HUES48 (cell line): ENCODE results near the gene RRP1B.

Source experiments
- H3K27ac ChIP-seq: one replicate; pipeline ENCODE4 v1.7.0; 2013; ENCODE audit warnings: low read depth, low read length, inconsistent platforms
- H3K27me3 ChIP-seq: 2 replicates; pipeline ENCODE4 v1.6.1; 2013; ENCODE audit warnings: mild to moderate bottlenecking, low read length; ENCODE audit not compliant: control insufficient read depth, insufficient read depth
- H3K36me3 ChIP-seq: 2 replicates; pipeline ENCODE4 v1.6.1; 2013; ENCODE audit warnings: low read length; ENCODE audit not compliant: control insufficient read depth, insufficient read depth
- H3K4me1 ChIP-seq: 2 replicates; pipeline ENCODE4 v1.6.1; 2013; ENCODE audit warnings: mild to moderate bottlenecking, low read length; ENCODE audit not compliant: control insufficient read depth, insufficient read depth
- H3K4me3 ChIP-seq: 2 replicates; pipeline ENCODE4 v1.5.1; 2013; ENCODE audit warnings: mild to moderate bottlenecking, low read depth, low read length
- H3K9ac ChIP-seq: 2 replicates; pipeline ENCODE4 v1.6.1; 2013; ENCODE audit warnings: mild to moderate bottlenecking, low read depth, low read length, moderate library complexity
- H3K9me3 ChIP-seq: 2 replicates; pipeline ENCODE4 v1.6.1; 2013; ENCODE audit warnings: low read length; ENCODE audit not compliant: control insufficient read depth, insufficient read depth

RRP1B gene

GRCh38 chr21:43736224-43736883 is 77.0 kb downstream of the RRP1B start:
- Histone ChIP-seq H3K9ac (no peak overlapping the region), H3K9me3 (no peaks in the 10 kb centered on the region), H3K27me3 (no peaks in the 10 kb centered on the region), H3K36me3 (no peaks in the 10 kb centered on the region), H3K27ac (no peak overlapping the region), H3K4me1 (peaks cover 9% of the 10 kb centered on the region), H3K4me3 (no peak overlapping the region)

GRCh38 chr21:43737158-43737950 is 78.0 kb downstream of the RRP1B start:
- Histone ChIP-seq H3K9ac (no peak overlapping the region), H3K4me1 (peaks cover 9% of the 10 kb centered on the region), H3K4me3 (no peak overlapping the region), H3K36me3 (no peaks in the 10 kb centered on the region), H3K27me3 (no peaks in the 10 kb centered on the region), H3K9me3 (no peaks in the 10 kb centered on the region), H3K27ac (no peak overlapping the region)

- Histone ChIP-seq H3K4me1 (peaks cover 5% of the 10 kb centered on the region), H3K36me3 (peaks cover 13% of the 10 kb centered on the region), H3K27me3 (no peaks in the 10 kb centered on the region), H3K27ac (peak overlapping the region; percentile 81), H3K9ac (no peak overlapping the region), H3K4me3 (no peak overlapping the region), H3K9me3 (no peaks in the 10 kb centered on the region)
Observed at GRCh38 chr21:43739621-43740435, 80.5 kb downstream of the RRP1B start.

- Histone ChIP-seq H3K27me3 (no peaks in the 10 kb centered on the region), H3K4me1 (peaks cover 5% of the 10 kb centered on the region), H3K4me3 (no peak overlapping the region), H3K36me3 (peaks cover 19% of the 10 kb centered on the region), H3K27ac (peak overlapping the region; percentile 81), H3K9me3 (no peaks in the 10 kb centered on the region), H3K9ac (no peak overlapping the region)
Observed at GRCh38 chr21:43740497-43741156, 81.3 kb downstream of the RRP1B start.

- Histone ChIP-seq H3K9me3 (no peaks in the 10 kb centered on the region), H3K4me3 (no peak overlapping the region), H3K9ac (no peak overlapping the region), H3K36me3 (peaks cover 29% of the 10 kb centered on the region), H3K27ac (no peak overlapping the region), H3K27me3 (no peaks in the 10 kb centered on the region), H3K4me1 (peaks cover 5% of the 10 kb centered on the region)
Observed at GRCh38 chr21:43741423-43742096, 82.2 kb downstream of the RRP1B start.

GRCh38 chr21:43743947-43744346 is 84.6 kb downstream of the RRP1B start:
- Histone ChIP-seq H3K9ac (no peak overlapping the region), H3K4me3 (no peak overlapping the region), H3K27me3 (no peaks in the 10 kb centered on the region), H3K9me3 (no peaks in the 10 kb centered on the region), H3K27ac (no peak overlapping the region), H3K4me1 (peaks cover 5% of the 10 kb centered on the region), H3K36me3 (peaks cover 44% of the 10 kb centered on the region)

- H3K27me3 ChIP-seq, result no peaks in the 10 kb centered on the region
- no peak overlapping the region for H3K9ac ChIP-seq
- peaks cover 44% of the 10 kb centered on the region for H3K36me3 ChIP-seq
- H3K9me3 ChIP-seq, result no peaks in the 10 kb centered on the region
- H3K4me1 ChIP-seq, result peaks cover 5% of the 10 kb centered on the region
- no peak overlapping the region for H3K27ac ChIP-seq
- no peak overlapping the region for H3K4me3 ChIP-seq
Observed at GRCh38 chr21:43744725-43745124, 85.4 kb downstream of the RRP1B start.
